Transverse colon (tissue), 4 donors: ENCODE measurements around the gene ZDHHC18. TPM values are rescaled to one million over a fixed set of nuclear protein-coding genes. Genes with fewer than 3 reads are reported as not detected.
"Not testable (repeated sequence)": the region's sequence is repeated elsewhere in the genome, so short reads cannot be mapped to it uniquely, and the experiment has no call there.

ENCODE experiments used
- DNase-seq: peaks from one replicate; pipeline ENCODE4 v3.0.0-alpha.2; 2019
- H3K27ac ChIP-seq, 4 donors: fragments of 200-600 bp; sonication (generic); 2 replicates each; pipeline ENCODE4 v1.5.1; 2016 to 2018; ENCODE audit warnings: inconsistent platforms in 4 of 4
- H3K27me3 ChIP-seq: fragments of 200-600 bp; sonication (generic); 2 replicates; pipeline ENCODE4 v1.5.1; 2017; ENCODE audit warnings: inconsistent platforms
- H3K36me3 ChIP-seq, 4 donors: fragments of 200-600 bp; sonication (generic); 2 replicates each; pipeline ENCODE4 v1.5.1; 2017 to 2019; ENCODE audit warnings: inconsistent platforms in 4 of 4
- H3K4me1 ChIP-seq, 4 donors: fragments of 200-600 bp; sonication (generic); 2 replicates each; pipeline ENCODE4 v1.5.1; 2017 to 2020; ENCODE audit warnings: inconsistent platforms in 4 of 4
- H3K4me3 ChIP-seq, 4 donors: fragments of 200-600 bp; sonication (generic); 1 replicate in 1 of 4; 2 replicates in 3 of 4; pipeline versions ENCODE4 v1.5.1 to v1.6.1; 2017 to 2019; ENCODE audit warnings: inconsistent platforms in 4 of 4
- H3K9me3 ChIP-seq, 2 donors: fragments of 200-600 bp; sonication (generic); 2 replicates each; pipeline ENCODE4 v1.5.1; 2017 to 2019; ENCODE audit warnings: inconsistent platforms in 2 of 2
- CTCF ChIP-seq, 5 experiments: fragments of 200-600 bp in 3 of 5; fragments of 450-650 bp in 2 of 5; sonication (generic) in 3 of 5; IDR thresholded peaks; 1 replicate in 2 of 5; 2 replicates in 3 of 5; pipeline ENCODE4 v1.5.1; 2016 to 2017; ENCODE audit warnings: antibody characterized with exemption in 5 of 5, inconsistent platforms in 3 of 5, mild to moderate bottlenecking in 2 of 5, moderate library complexity in 1 of 5
- EP300 ChIP-seq: sonication (generic); formaldehyde crosslinking; IDR thresholded peaks from one replicate; pipeline ENCODE4 v1.6.1; 2017; ENCODE audit warnings: antibody characterized with exemption, low read depth
- POLR2A ChIP-seq: fragments of 450-650 bp; IDR thresholded peaks from one replicate; pipeline ENCODE4 v1.6.1; 2016; ENCODE audit warnings: antibody characterized with exemption, mild to moderate bottlenecking, moderate library complexity
- POLR2AphosphoS5 ChIP-seq, 3 donors: sonication (generic); formaldehyde crosslinking; IDR thresholded peaks; one replicate each; pipeline ENCODE4 v1.6.1; 2016; ENCODE audit warnings: antibody characterized with exemption in 3 of 3
- WGBS, 2 donors: methylation state at CpG; one replicate each; pipeline ENCODE4 v1.1.5; 2018; ENCODE audit warnings: low coverage in 1 of 2; 5-methylcytosine and 5-hydroxymethylcytosine counted together
- in situ Hi-C, 4 donors: fragments of 200-750 bp; cut with MboI; loops; one replicate each; pipeline versions ENCODE4 v1.15.0 to v1.15.1; 2017; ENCODE audit warnings: low sequenced_read_pairs in 3 of 4, low pct_ligation_motif_present in 1 of 4, low pct_unique_long_range_greater_than_20kb in 1 of 4
- intact Hi-C: fragments of 100-400 bp; cut with DNase I; formaldehyde crosslinking; loops from one replicate; pipeline ENCODE4 v1.15.1; 2023; ENCODE audit warnings: low total_unique reads
- total RNA-seq, 4 donors: library from RNA; depleted of rRNA; stranded (reverse); fragments of >200 nt; gene quantifications; one replicate each; pipeline ENCODE4 v1.1.0, GENCODE V29; 2016

The ZDHHC18 gene
- total RNA-seq, 4 donors from 2014 or later: 4.4 to 37.3 (median 28.0) TPM

GRCh38 chr1:26874896-26875295 is 48.4 kb downstream of the ZDHHC18 start:
- no peak for DNase-seq

GRCh38 chr1:26877326-26877725 is 50.8 kb downstream of the ZDHHC18 start:
- in situ Hi-C loops (loop anchor here in 1 of 4 donors (25.0 kb wide), 1 partner anchor 290 kb away; no protein-coding TSS in a partner anchor), intact Hi-C loops (loop anchor here (10.0 kb wide), 1 partner anchor 273 kb away; no protein-coding TSS in a partner anchor)
- WGBS, 2 donors: 55 to 61% methylated on average over 2 of the region's 2 CpGs
- Histone ChIP-seq H3K4me1 (peaks cover 0 to 20% (median 6%) of the 10 kb centered on the region in 4 donors), H3K9me3 (no peaks in the 10 kb centered on the region), H3K27me3 (no peaks in the 10 kb centered on the region), H3K4me3 (no peak overlapping the region), H3K27ac (peak overlapping the region in 2 of 4 donors; percentile 43 to 65), H3K36me3 (peaks cover 0 to 13% (median 2%) of the 10 kb centered on the region in 4 donors)
- no peak for TF ChIP-seq POLR2A
- TF ChIP-seq CTCF (IDR thresholded peaks at IDR 0.05): no peak
- TF ChIP-seq POLR2AphosphoS5 (IDR thresholded peaks at IDR 0.05): no peak
- TF ChIP-seq EP300: no peak
- no peak for DNase-seq

More at GRCh38 chr1:26874896-26875295, 48.4 kb downstream of the ZDHHC18 start:
- no peaks in the 10 kb centered on the region for H3K9me3 ChIP-seq
- no peak overlapping the region for H3K4me3 ChIP-seq
- peaks cover 0 to 20% (median 6%) of the 10 kb centered on the region in 4 donors for H3K4me1 ChIP-seq
- no peak for TF ChIP-seq POLR2A
- 82 to 100% methylated on average over 2 to 4 of the region's 4 CpGs for WGBS, 2 donors
- intact Hi-C loops (loop anchor here (2.0 to 10.0 kb wide), 2 partner anchors 20 to 270 kb away; no protein-coding TSS in a partner anchor), in situ Hi-C loops (loop anchor here in 1 of 4 donors (25.0 kb wide), 1 partner anchor 288 kb away; no protein-coding TSS in a partner anchor)
- H3K27ac ChIP-seq: no peak overlapping the region
- H3K27me3 ChIP-seq: no peaks in the 10 kb centered on the region
- peaks cover 0 to 4% (median 0%) of the 10 kb centered on the region in 4 donors for H3K36me3 ChIP-seq

GRCh38 chr1:26879793-26880192 is 53.3 kb downstream of the ZDHHC18 start:
- H3K27ac ChIP-seq: peak overlapping the region; percentile 63 to 74 (median 65)
- 93% methylated on average over 4 of the region's 4 CpGs; no CpG with 5 or more reads in 1 of the 2 donors for WGBS, 2 donors
- no peaks in the 10 kb centered on the region for H3K27me3 ChIP-seq
- intact Hi-C loops (loop anchor here (10.0 kb wide), 1 partner anchor 275 kb away; no protein-coding TSS in a partner anchor), in situ Hi-C loops (loop anchor here in 1 of 4 donors (25.0 kb wide), 1 partner anchor 292 kb away; no protein-coding TSS in a partner anchor)
- H3K4me1 ChIP-seq: peaks cover 0 to 20% (median 6%) of the 10 kb centered on the region in 4 donors
- H3K9me3 ChIP-seq: no peaks in the 10 kb centered on the region
- peaks cover 0 to 38% (median 17%) of the 10 kb centered on the region in 4 donors for H3K36me3 ChIP-seq
- no peak overlapping the region for H3K4me3 ChIP-seq
- TF ChIP-seq CTCF (IDR thresholded peaks at IDR 0.05): no peak
- TF ChIP-seq POLR2AphosphoS5 (IDR thresholded peaks at IDR 0.05): no peak
- TF ChIP-seq POLR2A: no peak
- no peak for TF ChIP-seq EP300
- no peak for DNase-seq

- H3K36me3 ChIP-seq: peaks cover 0 to 54% (median 24%) of the 10 kb centered on the region in 4 donors
- intact Hi-C loops, H3K9me3 ChIP-seq, H3K27me3 ChIP-seq, H3K27ac ChIP-seq, H3K4me3 ChIP-seq: not testable (repeated sequence)
- DNase-seq: peak; percentile 48
- WGBS, 2 donors: 76 to 80% methylated on average over 1 to 6 of the region's 6 CpGs
- peak in 1 of 3 donors; percentile 25 for TF ChIP-seq POLR2AphosphoS5 (IDR thresholded peaks at IDR 0.05)
- peaks cover 0 to 20% (median 6%) of the 10 kb centered on the region in 4 donors for H3K4me1 ChIP-seq
- in situ Hi-C loops: loop anchor here in 1 of 4 donors (25.0 kb wide), 1 partner anchor 294 kb away; no protein-coding TSS in a partner anchor
Observed at GRCh38 chr1:26881611-26882010, 55.1 kb downstream of the ZDHHC18 start.

- 88 to 91% methylated on average over 5 of the region's 5 CpGs for WGBS, 2 donors
- TF ChIP-seq POLR2A (no peak), POLR2AphosphoS5 (IDR thresholded peaks at IDR 0.05) (no peak), EP300 (no peak), CTCF (IDR thresholded peaks at IDR 0.05) (no peak)
- Histone ChIP-seq H3K36me3 (peaks cover 0 to 56% (median 24%) of the 10 kb centered on the region in 4 donors), H3K4me3 (no peak overlapping the region), H3K4me1 (peaks cover 0 to 15% (median 3%) of the 10 kb centered on the region in 4 donors), H3K9me3 (no peaks in the 10 kb centered on the region), H3K27me3 (no peaks in the 10 kb centered on the region), H3K27ac (no peak overlapping the region)
- in situ Hi-C loops: loop anchor here in 1 of 4 donors (25.0 kb wide), 1 partner anchor 296 kb away; no protein-coding TSS in a partner anchor
- DNase-seq: no peak
- intact Hi-C loops: no loop called here
Observed at GRCh38 chr1:26882696-26883463, 56.4 kb downstream of the ZDHHC18 start.
